Measurements from ENCODE around the gene BBS9.
A peak's percentile ranks its signal among the peaks of the same experiment; 100 is the strongest.
"Not testable (repeated sequence)": the region's sequence is repeated elsewhere in the genome, so short reads cannot be mapped to it uniquely, and the experiment has no call there.

The BBS9 gene

DNA sequence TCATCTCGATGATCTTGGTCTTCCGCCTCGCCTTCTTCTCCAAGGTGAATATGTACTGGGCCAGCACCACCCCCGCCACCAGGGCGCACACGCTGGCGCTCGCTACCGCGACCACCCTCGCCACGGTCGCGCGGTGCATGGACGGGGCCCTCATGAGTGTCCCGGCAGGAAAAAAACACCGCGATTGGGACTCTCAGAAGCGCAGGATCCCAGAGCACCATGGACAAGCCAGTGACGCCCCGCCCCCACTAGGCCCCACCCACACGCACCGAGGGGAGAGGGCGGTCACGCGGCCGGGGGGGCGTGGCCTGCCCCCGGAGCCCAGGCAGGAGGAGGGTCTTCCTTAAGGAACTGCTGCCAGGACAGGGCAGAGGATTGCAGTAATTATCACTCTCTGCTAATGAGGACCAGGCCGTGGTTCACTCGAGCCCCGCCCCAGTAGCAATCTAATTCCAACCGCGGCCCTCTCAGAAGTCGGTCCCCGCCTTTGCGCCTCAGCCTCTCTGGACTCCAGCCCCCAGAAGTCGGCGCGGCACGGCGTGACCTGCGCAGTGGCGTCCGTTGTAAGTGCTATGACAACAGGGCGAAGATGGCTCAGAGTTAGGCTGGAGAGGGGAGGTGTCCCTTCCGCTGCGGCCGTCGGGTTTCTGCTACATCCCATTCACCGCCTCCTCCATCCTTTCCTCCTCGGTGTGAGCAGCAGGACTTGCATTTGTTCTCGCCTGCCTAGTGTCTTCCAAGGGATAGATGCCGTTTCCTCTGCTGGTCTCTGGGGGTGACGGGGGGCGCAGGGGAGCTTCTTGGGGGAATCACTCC, at the start of gene BBS9:
BBS9 (plus strand) TSS at position 575 of the 816 bp plus-strand sequence. CDS start 16,689 bp downstream, outside the sequence.
- Histone ChIP-seq H3K4me3 (ENCODE audit: low read length) (peak within 1 kb of the TSS; percentile 80), H3K27me3 (ENCODE audit: insufficient read depth, low read length) (no peaks in the 10 kb centered on the region), H3K4me1 (ENCODE audit: insufficient read depth, low read length) (peaks cover 7% of the 10 kb centered on the region), H3K36me3 (ENCODE audit: insufficient read depth, low read length) (no peaks in the 10 kb centered on the region), H2AFZ (ENCODE audit: low read depth, low read length) (peak within 1 kb of the TSS; percentile 100), H3K9me3 (ENCODE audit: low read length) (no peaks in the 10 kb centered on the region)

DNA sequence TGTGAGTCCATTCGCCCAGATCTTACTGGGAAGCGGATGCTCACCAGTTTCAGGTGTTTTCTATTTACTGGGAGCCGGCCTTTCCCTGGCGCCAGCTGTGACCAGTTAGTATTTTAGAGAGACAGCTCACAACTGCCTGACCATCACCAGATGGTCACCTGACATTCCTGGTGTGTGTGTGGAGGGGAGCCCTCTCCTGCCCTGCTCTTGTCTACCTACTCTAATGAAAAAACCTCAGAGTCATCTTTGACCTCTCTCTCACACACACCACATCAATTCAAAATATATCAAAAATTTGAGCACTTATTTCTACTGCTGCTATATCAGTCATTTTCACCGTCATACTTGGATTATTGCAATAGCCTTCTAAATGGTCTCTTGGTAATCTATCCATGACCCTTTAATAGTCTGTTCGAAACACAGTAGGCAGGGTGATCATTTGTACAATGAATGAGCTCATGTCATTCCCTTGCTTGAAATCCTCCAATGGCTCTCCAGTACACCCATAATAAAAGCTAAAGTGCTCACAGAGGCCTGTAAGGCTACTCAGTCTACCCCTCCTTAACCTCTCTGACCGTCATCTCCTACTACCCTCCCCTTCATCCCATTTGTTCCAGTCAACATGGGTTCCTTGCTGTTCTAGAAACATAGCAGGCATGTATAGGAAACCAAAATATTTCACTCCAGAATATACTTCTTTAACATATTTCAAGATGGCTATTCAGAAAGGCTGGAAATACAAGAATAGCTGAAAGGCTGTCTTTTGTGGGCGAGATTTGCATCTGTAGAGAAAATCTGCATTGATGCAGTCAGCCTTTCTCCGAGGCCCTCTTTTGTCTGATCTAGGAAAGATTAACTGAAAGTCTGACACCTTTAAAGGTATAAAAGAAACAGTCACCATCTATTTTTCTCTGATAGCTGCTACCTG, 49.3 kb upstream of the BBS9 start:
- Histone ChIP-seq H3K9me3 (ENCODE audit: low read length) (no peaks in the 10 kb centered on the region), H3K4me3 (ENCODE audit: low read length) (no peak overlapping the region), H3K4me1 (ENCODE audit: insufficient read depth, low read length) (no peaks in the 10 kb centered on the region), H2AFZ (ENCODE audit: low read depth, low read length) (no peak overlapping the region), H3K36me3 (ENCODE audit: insufficient read depth, low read length) (no peaks in the 10 kb centered on the region), H3K27me3 (ENCODE audit: insufficient read depth, low read length) (peaks cover 4% of the 10 kb centered on the region)

DNA sequence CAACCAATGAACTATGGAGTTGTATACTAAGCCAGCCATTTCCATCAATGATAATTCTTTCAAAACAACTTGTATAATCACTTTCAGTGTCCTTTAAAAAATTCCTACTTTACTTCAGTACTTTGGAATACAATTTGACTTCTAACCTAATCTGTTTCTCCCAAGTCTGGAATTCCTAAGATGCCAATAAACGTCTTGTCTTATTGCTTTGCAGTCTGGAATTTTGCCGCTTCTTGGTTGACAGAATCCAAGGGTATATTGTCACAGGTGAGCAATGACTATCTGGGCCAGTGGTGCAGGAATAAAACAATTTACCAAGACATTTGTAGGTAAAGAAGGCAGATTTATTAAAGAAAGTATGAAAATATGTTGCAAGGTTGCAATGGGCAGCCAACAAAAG, 42.0 kb upstream of the BBS9 start:
- no peak overlapping the region for H2AFZ ChIP-seq (ENCODE audit: low read depth, low read length)
- H3K27me3 ChIP-seq (ENCODE audit: insufficient read depth, low read length): no peaks in the 10 kb centered on the region
- no peaks in the 10 kb centered on the region for H3K4me1 ChIP-seq (ENCODE audit: insufficient read depth, low read length)
- no peaks in the 10 kb centered on the region for H3K36me3 ChIP-seq (ENCODE audit: insufficient read depth, low read length)
- H3K4me3 ChIP-seq (ENCODE audit: low read length): no peak overlapping the region
- H3K9me3 ChIP-seq (ENCODE audit: low read length): peaks cover 2% of the 10 kb centered on the region

DNA sequence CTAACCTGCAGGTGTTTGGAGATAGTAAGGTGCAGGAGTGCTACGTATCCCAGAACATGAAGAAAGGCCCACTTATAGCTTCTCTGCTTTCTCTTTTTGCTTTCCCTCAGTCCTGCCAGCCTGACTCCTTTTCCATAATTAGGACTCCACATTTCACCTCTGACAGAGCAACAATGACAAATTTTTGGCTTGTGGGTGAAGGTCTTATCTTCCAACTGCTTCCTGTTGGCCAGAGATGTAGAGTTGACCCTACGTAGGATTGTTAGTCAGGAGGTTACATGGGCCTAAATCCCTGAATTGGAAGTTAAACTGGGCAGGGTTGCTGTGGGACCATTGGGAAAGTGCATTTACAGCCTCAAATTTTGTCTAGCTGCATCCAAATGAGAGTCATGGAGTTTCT, 41.5 kb upstream of the BBS9 start:
- no peak overlapping the region for H3K4me3 ChIP-seq (ENCODE audit: low read length)
- no peak overlapping the region for H2AFZ ChIP-seq (ENCODE audit: low read depth, low read length)
- H3K4me1 ChIP-seq (ENCODE audit: insufficient read depth, low read length): no peaks in the 10 kb centered on the region
- no peaks in the 10 kb centered on the region for H3K27me3 ChIP-seq (ENCODE audit: insufficient read depth, low read length)
- peaks cover 2% of the 10 kb centered on the region for H3K9me3 ChIP-seq (ENCODE audit: low read length)
- H3K36me3 ChIP-seq (ENCODE audit: insufficient read depth, low read length): no peaks in the 10 kb centered on the region

DNA sequence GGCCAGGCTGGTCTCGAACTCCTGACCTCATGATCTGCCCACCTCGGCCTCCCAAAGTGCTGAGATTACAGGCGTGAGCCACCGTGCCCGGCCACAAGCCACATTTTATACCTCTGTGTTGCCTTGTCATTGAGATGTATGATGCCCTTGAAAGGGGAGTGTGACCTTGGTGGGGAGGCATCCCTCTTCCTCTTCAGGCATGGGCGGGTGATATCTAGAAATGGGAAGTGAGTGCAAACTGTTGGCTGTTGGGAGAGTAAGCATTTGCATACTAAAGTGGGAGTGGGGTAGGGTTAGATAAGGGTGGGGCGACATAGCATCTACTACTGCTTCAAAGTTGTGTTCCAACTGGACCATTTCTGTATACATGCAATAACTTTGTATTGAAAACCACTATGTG, 40.2 kb upstream of the BBS9 start:
- Histone ChIP-seq H3K27me3 (ENCODE audit: insufficient read depth, low read length) (no peaks in the 10 kb centered on the region), H3K9me3 (ENCODE audit: low read length) (peaks cover 2% of the 10 kb centered on the region), H2AFZ (ENCODE audit: low read depth, low read length) (no peak overlapping the region), H3K4me3 (ENCODE audit: low read length) (no peak overlapping the region), H3K4me1 (ENCODE audit: insufficient read depth, low read length) (no peaks in the 10 kb centered on the region), H3K36me3 (ENCODE audit: insufficient read depth, low read length) (peaks cover 8% of the 10 kb centered on the region)

DNA sequence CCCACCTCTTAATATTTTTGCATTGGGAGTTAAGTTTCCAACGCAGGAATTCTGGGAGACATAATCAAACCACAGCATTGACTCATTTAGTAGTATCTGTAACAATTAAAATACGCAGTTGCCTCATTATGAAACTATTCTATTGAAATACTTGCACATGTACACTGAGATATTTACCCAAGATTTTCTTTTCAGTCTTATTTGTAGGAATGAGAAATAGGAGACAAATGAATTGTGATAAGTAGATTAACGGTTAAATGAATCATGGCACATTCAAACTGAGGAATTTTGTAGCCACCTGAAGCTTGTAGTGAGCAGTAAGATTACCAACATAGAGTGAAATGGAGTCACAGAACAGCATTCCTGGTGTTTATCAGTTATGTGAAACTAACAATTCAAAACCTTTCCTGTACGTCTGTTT, 38.2 kb upstream of the BBS9 start:
- Histone ChIP-seq H3K27me3 (ENCODE audit: insufficient read depth, low read length) (no peaks in the 10 kb centered on the region), H3K9me3 (ENCODE audit: low read length) (no peaks in the 10 kb centered on the region), H3K36me3 (ENCODE audit: insufficient read depth, low read length) (peaks cover 24% of the 10 kb centered on the region), H3K4me1 (ENCODE audit: insufficient read depth, low read length) (no peaks in the 10 kb centered on the region), H3K4me3 (ENCODE audit: low read length) (no peak overlapping the region), H2AFZ (ENCODE audit: low read depth, low read length) (no peak overlapping the region)

DNA sequence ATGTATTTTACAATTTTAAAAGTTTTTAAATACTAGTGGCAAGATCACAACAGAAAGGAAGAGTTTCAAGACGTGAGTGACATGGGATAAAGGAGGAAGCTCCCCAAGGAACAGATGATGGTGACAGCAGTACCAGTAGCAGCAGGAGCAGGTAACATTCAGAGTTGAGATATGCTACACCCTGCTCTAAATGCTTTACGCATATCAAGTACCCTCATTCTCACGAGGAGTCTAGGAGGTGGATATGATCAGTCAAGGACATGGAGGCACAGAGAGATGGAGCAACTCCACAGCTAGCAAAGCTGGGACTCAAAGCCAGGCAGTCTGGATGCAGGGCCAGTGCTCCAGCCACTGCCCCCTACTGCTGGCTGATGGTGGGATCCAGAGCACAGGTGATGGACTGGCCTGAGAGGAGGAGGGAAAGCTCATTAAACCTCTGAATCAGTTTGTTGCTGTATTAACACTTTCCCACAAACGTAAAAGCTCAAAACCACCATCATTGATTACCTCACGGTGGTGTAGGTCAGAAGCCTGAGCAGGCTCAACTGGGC, 37.6 kb upstream of the BBS9 start:
- H3K4me3 ChIP-seq (ENCODE audit: low read length): no peak overlapping the region
- no peak overlapping the region for H2AFZ ChIP-seq (ENCODE audit: low read depth, low read length)
- no peaks in the 10 kb centered on the region for H3K4me1 ChIP-seq (ENCODE audit: insufficient read depth, low read length)
- H3K27me3 ChIP-seq (ENCODE audit: insufficient read depth, low read length): no peaks in the 10 kb centered on the region
- no peaks in the 10 kb centered on the region for H3K9me3 ChIP-seq (ENCODE audit: low read length)
- H3K36me3 ChIP-seq (ENCODE audit: insufficient read depth, low read length): peaks cover 30% of the 10 kb centered on the region

DNA sequence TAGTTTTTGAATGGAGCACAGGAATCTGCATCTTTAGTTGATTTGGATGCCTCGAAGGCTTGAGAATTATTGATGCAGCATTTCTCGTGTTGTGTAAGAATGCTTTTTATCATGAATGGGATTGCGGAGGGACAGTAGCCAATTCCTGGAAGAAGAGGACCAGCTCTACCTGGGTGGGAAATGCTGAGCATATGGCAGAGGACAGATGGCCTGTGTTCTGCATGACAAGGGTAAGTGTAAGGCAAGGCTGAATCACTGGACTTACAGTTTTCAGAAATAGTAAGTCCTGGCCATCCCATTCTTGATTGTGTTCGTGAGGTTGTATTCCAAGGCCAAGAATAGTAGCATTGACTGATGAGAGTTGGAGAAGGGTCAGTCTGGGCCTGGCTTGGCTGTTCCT, 36.1 kb upstream of the BBS9 start:
- H3K4me3 ChIP-seq (ENCODE audit: low read length): no peak overlapping the region
- no peaks in the 10 kb centered on the region for H3K4me1 ChIP-seq (ENCODE audit: insufficient read depth, low read length)
- no peak overlapping the region for H2AFZ ChIP-seq (ENCODE audit: low read depth, low read length)
- H3K36me3 ChIP-seq (ENCODE audit: insufficient read depth, low read length): peaks cover 43% of the 10 kb centered on the region
- no peaks in the 10 kb centered on the region for H3K9me3 ChIP-seq (ENCODE audit: low read length)
- no peaks in the 10 kb centered on the region for H3K27me3 ChIP-seq (ENCODE audit: insufficient read depth, low read length)

DNA sequence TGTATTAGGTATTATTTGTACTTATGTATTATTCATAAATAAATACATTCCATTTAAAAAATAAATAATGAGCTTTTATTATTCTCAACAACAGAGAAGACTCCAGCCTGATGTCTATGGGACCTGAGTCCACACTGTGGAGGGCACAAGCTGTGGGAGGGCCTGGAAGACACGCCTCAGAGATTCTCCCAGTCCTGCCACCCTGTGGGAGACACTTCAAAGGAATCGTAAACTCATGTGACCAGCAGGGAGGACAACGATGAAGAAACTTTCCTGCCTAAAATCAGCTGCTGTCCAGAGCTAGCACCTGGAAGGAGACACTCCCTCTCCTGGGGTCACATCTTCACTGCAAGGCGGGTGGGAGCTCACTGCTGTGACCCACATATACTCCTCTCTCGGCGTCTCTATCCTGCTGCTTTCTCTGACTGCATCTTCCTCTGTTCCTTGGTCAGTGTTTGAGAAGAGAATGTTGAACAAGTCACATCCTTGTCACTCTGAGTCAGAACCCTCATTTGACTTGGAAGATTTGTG, 34.6 kb upstream of the BBS9 start:
- H3K27me3 ChIP-seq (ENCODE audit: insufficient read depth, low read length); H3K4me3 ChIP-seq (ENCODE audit: low read length); H3K4me1 ChIP-seq (ENCODE audit: insufficient read depth, low read length); H3K9me3 ChIP-seq (ENCODE audit: low read length); H2AFZ ChIP-seq (ENCODE audit: low read depth, low read length): not testable (repeated sequence)
- peaks cover 58% of the 10 kb centered on the region for H3K36me3 ChIP-seq (ENCODE audit: insufficient read depth, low read length)

DNA sequence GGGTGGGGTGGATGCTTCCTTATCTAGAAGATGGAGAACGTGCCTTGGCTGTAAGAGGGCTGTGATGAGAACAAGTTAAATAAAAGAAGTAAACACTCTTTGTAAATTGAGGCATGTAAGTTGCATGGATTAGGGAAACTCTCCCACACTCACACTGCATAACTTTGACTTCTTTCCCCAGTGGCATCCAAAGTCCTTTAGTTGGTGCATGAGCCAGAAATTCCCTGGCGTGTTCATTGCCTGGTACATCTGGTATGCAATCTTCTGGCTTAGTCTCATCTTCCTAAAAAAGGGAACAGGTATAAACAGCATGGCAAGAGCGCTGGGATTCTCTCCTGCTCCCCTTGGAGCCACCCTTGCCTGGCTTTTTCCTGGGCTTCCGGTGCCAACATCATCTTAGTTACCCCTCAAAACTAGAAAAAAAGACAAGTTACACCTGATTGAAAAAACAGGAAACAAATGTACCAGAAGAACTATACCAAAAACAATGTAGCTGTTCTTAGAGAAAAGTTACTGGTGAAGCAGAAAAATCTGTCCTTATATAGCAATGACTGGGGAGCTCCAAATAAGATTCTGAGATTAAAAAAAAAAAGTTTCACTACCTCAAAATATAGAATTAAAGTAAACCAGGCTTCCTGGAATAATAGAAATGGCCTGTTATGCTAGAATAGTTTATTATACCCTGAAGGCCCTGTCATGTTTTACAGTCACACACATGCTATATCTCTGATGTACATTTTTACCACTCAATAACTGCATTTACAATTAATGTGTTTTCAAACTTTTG, 30.0 kb upstream of the BBS9 start:
- Histone ChIP-seq H3K9me3 (ENCODE audit: low read length) (peaks cover 2% of the 10 kb centered on the region), H3K27me3 (ENCODE audit: insufficient read depth, low read length) (no peaks in the 10 kb centered on the region), H3K4me3 (ENCODE audit: low read length) (no peak overlapping the region), H3K4me1 (ENCODE audit: insufficient read depth, low read length) (no peaks in the 10 kb centered on the region), H3K36me3 (ENCODE audit: insufficient read depth, low read length) (peaks cover 85% of the 10 kb centered on the region), H2AFZ (ENCODE audit: low read depth, low read length) (no peak overlapping the region)

DNA sequence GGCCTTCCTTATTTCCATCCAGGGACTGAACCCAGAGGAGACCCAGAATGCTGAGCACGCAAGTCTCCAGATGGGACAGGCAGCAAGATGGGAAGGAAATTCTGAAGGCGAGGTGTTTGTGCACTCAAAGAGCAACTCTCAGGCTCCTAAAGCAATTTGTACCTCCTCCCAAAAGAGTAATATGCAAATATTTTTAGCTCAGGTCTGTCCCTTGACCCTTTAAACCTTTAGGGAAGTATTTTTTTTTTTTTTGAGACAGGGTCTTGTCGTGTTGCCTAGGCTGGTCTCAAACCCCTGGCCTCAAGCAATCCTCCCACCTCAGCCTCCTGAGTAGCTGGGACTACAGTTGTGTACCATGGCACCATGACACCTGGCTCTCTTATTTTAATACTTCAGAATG, 28.6 kb upstream of the BBS9 start:
- Histone ChIP-seq H3K36me3 (ENCODE audit: insufficient read depth, low read length) (peaks cover 78% of the 10 kb centered on the region), H2AFZ (ENCODE audit: low read depth, low read length) (no peak overlapping the region), H3K4me3 (ENCODE audit: low read length) (no peak overlapping the region), H3K4me1 (ENCODE audit: insufficient read depth, low read length) (no peaks in the 10 kb centered on the region), H3K27me3 (ENCODE audit: insufficient read depth, low read length) (no peaks in the 10 kb centered on the region), H3K9me3 (ENCODE audit: low read length) (peaks cover 2% of the 10 kb centered on the region)

DNA sequence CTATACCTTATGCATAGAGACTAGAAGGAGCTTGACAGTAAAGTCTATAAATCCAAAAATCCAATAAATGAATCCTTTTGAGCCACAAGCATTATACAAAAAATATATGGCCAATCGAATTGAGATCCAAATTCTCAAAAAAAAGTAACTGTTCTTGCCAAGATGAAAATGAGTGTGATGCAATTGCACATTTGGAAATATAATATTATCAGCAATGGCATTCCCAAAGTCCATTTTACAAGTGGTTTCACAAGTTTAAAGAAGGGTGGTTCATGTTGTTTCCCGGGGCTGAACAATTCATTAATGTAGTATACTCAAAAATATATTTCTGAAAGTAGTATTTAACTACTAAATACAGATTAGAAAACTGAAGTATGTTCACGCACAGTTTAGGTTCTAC, 27.5 kb upstream of the BBS9 start:
- no peak overlapping the region for H2AFZ ChIP-seq (ENCODE audit: low read depth, low read length)
- peaks cover 66% of the 10 kb centered on the region for H3K36me3 ChIP-seq (ENCODE audit: insufficient read depth, low read length)
- H3K9me3 ChIP-seq (ENCODE audit: low read length): peaks cover 2% of the 10 kb centered on the region
- no peak overlapping the region for H3K4me3 ChIP-seq (ENCODE audit: low read length)
- no peaks in the 10 kb centered on the region for H3K27me3 ChIP-seq (ENCODE audit: insufficient read depth, low read length)
- no peaks in the 10 kb centered on the region for H3K4me1 ChIP-seq (ENCODE audit: insufficient read depth, low read length)
